DOHH2 (cell line): ENCODE data around the gene USP2.
A peak's percentile ranks its signal among the peaks of the same experiment; 100 is the strongest.

Experiments
- H3F3A ChIP-seq: fragments of 200-600 bp; sonication (generic), shearing (Covaris generic); 2 replicates; pipeline ENCODE4 v1.6.0; 2016; ENCODE audit warnings: antibody characterized with exemption, mild to moderate bottlenecking; ENCODE audit not compliant: control insufficient read depth, insufficient read depth
- H3K27ac ChIP-seq: fragments of 200-600 bp; sonication (generic); 2 replicates; pipeline ENCODE4 v1.5.1; 2014; ENCODE audit warnings: low read depth, mild to moderate bottlenecking, low read length, moderate library complexity
- H3K27me3 ChIP-seq: fragments of 200-600 bp; sonication (generic); 2 replicates; pipeline ENCODE4 v1.6.1; 2014; ENCODE audit warnings: mild to moderate bottlenecking, low read length, mixed read lengths; ENCODE audit not compliant: control insufficient read depth
- H3K36me3 ChIP-seq: fragments of 200-600 bp; sonication (generic); 2 replicates; pipeline ENCODE4 v1.6.1; 2014; ENCODE audit warnings: mild to moderate bottlenecking, low read length, moderate library complexity, mixed read lengths; ENCODE audit not compliant: control insufficient read depth
- H3K4me1 ChIP-seq: fragments of 200-600 bp; sonication (generic); 2 replicates; pipeline ENCODE4 v1.6.1; 2014; ENCODE audit warnings: mild to moderate bottlenecking, low read length, mixed read lengths; ENCODE audit not compliant: control insufficient read depth
- H3K4me2 ChIP-seq: fragments of 200-600 bp; sonication (generic); 2 replicates; pipeline ENCODE4 v1.6.0; 2014; ENCODE audit warnings: mild to moderate bottlenecking, low read length, moderate library complexity
- H3K4me3 ChIP-seq: fragments of 200-600 bp; sonication (generic); 2 replicates; pipeline ENCODE4 v1.5.1; 2014; ENCODE audit warnings: mild to moderate bottlenecking, low read length, mixed read lengths
- H3K79me2 ChIP-seq: fragments of 200-600 bp; sonication (generic); 2 replicates; pipeline ENCODE4 v1.6.1; 2014; ENCODE audit warnings: mild to moderate bottlenecking, low read length, mixed read lengths; ENCODE audit not compliant: control insufficient read depth
- H3K9me2 ChIP-seq: fragments of 200-600 bp; sonication (generic); replicated peaks from 2 replicates; pipeline ENCODE4 v1.6.1; 2014; ENCODE audit warnings: mild to moderate bottlenecking, low read length, mixed read lengths; ENCODE audit not compliant: control insufficient read depth
- H3K9me3 ChIP-seq: fragments of 200-600 bp; sonication (generic); 2 replicates; pipeline ENCODE4 v1.6.1; 2014; ENCODE audit warnings: antibody characterized with exemption, low read length, mixed read lengths; ENCODE audit not compliant: control insufficient read depth, insufficient read depth
- H4K20me1 ChIP-seq: fragments of 200-600 bp; sonication (generic); 2 replicates; pipeline ENCODE4 v1.6.0; 2014; ENCODE audit warnings: low read depth, mild to moderate bottlenecking, antibody characterized with exemption, low read length, moderate library complexity; ENCODE audit not compliant: control insufficient read depth, insufficient read depth
- EZH2phosphoT487 ChIP-seq: fragments of 200-600 bp; sonication (generic); IDR thresholded peaks from 2 replicates; pipeline ENCODE4 v1.6.1; 2017; ENCODE audit warnings: borderline replicate concordance, mild to moderate bottlenecking, antibody characterized with exemption, low read length, moderate library complexity, mixed read lengths
- TF ChIP-seq, protein P1 (sequence below): fragments of 200-600 bp; sonication (generic); IDR thresholded peaks from one replicate; pipeline ENCODE4 v1.5.1; 2014; ENCODE audit warnings: antibody characterized with exemption, mild to moderate bottlenecking, low read depth, low read length; ENCODE audit not compliant: poor library complexity, severe bottlenecking

The USP2 gene

DNA sequence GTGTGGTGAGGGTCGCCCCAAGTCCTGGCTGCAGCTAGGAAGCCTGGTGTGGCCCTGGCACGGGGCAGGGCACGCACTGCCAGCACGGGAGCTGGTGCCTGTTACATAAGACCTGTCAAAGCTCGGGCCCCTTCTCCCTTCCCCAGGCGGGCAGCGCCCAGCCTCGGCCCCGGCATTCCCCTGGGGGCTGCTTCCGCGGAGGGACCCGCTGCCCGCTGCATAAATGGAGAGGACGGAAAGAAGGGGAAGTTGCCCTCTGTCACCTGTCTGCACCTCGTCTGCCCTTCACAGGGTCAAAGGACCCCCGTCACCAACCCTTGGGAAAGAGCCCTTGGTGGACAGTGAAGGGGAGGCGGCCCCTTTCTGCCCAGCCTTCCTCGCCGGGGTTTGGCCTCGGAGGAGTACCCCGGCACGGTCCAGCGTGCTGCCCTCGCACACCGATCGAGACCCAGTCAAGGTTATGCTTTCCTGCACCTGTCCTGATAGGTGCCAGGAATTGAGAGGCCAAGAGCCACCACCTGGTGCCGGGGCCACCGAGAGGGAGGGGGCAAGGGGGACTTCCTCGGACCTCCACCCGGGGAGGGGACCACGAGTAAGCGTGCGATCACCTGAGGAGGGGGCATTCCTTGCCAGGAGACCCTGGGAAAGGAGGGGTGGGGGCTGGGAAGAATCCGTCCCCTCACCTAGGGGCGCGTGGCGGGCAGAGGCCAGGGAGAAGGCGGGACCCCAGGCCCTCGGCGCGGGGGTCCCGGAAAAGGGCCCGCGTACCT lies 18.2 kb downstream of the USP2 start:
- H3K36me3 ChIP-seq: peaks cover 24% of the 10 kb centered on the region
- H3K4me3 ChIP-seq: peak overlapping the region; percentile 93
- peak overlapping the region; percentile 63 for H3K27ac ChIP-seq
- H4K20me1 ChIP-seq: no peaks in the 10 kb centered on the region
- H3K4me1 ChIP-seq: peaks cover 95% of the 10 kb centered on the region
- H3K9me2 ChIP-seq: no peaks in the 10 kb centered on the region
- H3K9me3 ChIP-seq: no peaks in the 10 kb centered on the region
- TF ChIP-seq, protein P1, sequence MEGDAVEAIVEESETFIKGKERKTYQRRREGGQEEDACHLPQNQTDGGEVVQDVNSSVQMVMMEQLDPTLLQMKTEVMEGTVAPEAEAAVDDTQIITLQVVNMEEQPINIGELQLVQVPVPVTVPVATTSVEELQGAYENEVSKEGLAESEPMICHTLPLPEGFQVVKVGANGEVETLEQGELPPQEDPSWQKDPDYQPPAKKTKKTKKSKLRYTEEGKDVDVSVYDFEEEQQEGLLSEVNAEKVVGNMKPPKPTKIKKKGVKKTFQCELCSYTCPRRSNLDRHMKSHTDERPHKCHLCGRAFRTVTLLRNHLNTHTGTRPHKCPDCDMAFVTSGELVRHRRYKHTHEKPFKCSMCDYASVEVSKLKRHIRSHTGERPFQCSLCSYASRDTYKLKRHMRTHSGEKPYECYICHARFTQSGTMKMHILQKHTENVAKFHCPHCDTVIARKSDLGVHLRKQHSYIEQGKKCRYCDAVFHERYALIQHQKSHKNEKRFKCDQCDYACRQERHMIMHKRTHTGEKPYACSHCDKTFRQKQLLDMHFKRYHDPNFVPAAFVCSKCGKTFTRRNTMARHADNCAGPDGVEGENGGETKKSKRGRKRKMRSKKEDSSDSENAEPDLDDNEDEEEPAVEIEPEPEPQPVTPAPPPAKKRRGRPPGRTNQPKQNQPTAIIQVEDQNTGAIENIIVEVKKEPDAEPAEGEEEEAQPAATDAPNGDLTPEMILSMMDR: no peak
- no peak for TF ChIP-seq EZH2phosphoT487
- peak overlapping the region; percentile 91 for H3K4me2 ChIP-seq
- peaks cover 35% of the 10 kb centered on the region for H3K79me2 ChIP-seq
- 0 out of 2 replicates have a peak, but pooled peaks cover 5% of the 10 kb centered on the region for H3F3A ChIP-seq
- H3K27me3 ChIP-seq: peaks cover 6% of the 10 kb centered on the region; the same call in 1 of the 2 replicates

DNA sequence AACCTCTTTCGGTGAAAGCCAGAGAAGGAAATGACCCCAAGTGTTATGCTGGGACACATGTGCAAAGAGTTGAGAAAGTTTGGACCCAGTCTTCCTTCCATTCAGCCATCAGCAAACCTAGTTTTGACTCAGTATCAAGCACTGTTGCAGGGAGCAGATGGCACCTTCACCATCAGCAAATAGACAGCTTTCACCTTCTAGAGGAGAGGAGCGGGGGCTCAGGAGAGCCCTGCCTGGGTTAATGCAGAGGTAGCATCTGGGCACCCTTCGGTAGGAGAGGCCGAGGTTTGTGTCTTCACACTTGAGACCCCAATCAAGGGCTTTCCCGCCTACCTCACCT lies 18.8 kb downstream of the USP2 start:
- peak overlapping the region; percentile 91 for H3K4me2 ChIP-seq
- TF ChIP-seq EZH2phosphoT487: no peak
- TF ChIP-seq, protein P1: no peak
- peaks cover 35% of the 10 kb centered on the region for H3K79me2 ChIP-seq
- H3K4me3 ChIP-seq: peak overlapping the region; percentile 93
- H3K36me3 ChIP-seq: peaks cover 28% of the 10 kb centered on the region
- H3K4me1 ChIP-seq: peaks cover 95% of the 10 kb centered on the region
- H3K27ac ChIP-seq: peak overlapping the region; percentile 63
- H3K9me2 ChIP-seq: no peaks in the 10 kb centered on the region
- H3F3A ChIP-seq: 0 out of 2 replicates have a peak, but pooled peaks cover 5% of the 10 kb centered on the region
- H3K27me3 ChIP-seq: peaks cover 6% of the 10 kb centered on the region; the same call in 1 of the 2 replicates
- H3K9me3 ChIP-seq: no peaks in the 10 kb centered on the region
- H4K20me1 ChIP-seq: no peaks in the 10 kb centered on the region

DNA sequence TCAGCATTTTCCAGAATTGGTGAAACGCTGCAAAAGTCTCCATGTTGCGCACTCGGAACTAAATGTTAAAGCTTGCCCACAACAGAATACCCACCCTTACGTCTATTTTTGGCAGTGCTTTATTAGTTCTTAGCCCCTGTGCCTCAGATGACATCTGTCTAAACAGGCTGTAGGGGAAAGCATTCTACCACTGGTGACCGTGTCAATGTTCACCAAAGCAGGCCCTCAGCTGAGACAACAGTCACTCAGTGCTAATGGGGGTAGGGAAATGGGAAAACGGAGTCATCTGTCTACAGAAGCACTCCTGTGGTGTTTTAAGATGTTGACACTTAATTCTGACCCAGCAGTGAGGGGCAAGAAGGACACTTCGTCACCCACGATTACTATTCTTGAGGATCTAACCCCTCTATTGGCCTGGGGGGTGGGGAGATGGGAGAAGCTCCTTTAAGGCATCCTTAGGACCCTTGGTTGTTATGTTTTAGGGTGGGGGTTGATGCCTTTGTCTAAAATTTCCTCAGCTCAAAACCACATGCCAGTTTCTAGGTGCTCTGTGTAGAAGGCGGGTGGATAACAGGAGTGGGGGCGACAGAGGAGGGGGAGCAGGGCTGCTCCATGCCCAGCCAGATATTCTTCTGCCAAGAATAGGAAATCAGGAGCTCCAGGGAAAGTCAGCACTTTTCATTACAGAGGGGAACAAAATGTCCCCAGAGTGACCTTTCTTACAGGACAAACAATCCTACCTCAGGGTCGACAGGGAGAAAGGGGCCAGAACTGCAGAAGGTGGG lies 19.4 kb downstream of the USP2 start:
- H3K27ac ChIP-seq: peak overlapping the region; percentile 63

More for the DNA sequence above, 19.4 kb downstream of the USP2 start:
- H3K9me2 ChIP-seq: no peaks in the 10 kb centered on the region
- H3K4me2 ChIP-seq: peak overlapping the region; percentile 91
- H4K20me1 ChIP-seq: no peaks in the 10 kb centered on the region
- TF ChIP-seq, protein P1: no peak
- no peak for TF ChIP-seq EZH2phosphoT487
- no peaks in the 10 kb centered on the region for H3K9me3 ChIP-seq
- peak overlapping the region; percentile 93 for H3K4me3 ChIP-seq
- 0 out of 2 replicates have a peak, but pooled peaks cover 5% of the 10 kb centered on the region for H3F3A ChIP-seq
- peaks cover 33% of the 10 kb centered on the region for H3K36me3 ChIP-seq
- H3K4me1 ChIP-seq: peaks cover 94% of the 10 kb centered on the region
- peaks cover 35% of the 10 kb centered on the region for H3K79me2 ChIP-seq
- H3K27me3 ChIP-seq: peaks cover 6% of the 10 kb centered on the region; the same call in 1 of the 2 replicates
